Mucosa of descending colon (tissue), 3 donors: ENCODE measurements around the gene FHIT. TPM values are rescaled to one million over a fixed set of nuclear protein-coding genes. Genes with fewer than 3 reads are reported as not detected.

Experiments
- ATAC-seq: fragments of 200-7000 bp; cut with Tn5 transposase; one replicate; pipeline ENCODE4 v1.9.1; 2020; ENCODE audit warnings: mild to moderate bottlenecking, moderate library complexity
- DNase-seq, 3 donors: peaks; one replicate each; pipeline ENCODE4 v3.0.0-alpha.2; 2020
- H3K36me3 ChIP-seq: fragments of 200-600 bp; one replicate; pipeline ENCODE4 v1.8.0; 2021; ENCODE audit warnings: low read depth, mild to moderate bottlenecking
- H3K4me1 ChIP-seq: fragments of 200-600 bp; one replicate; pipeline ENCODE4 v1.8.0; 2021; ENCODE audit warnings: low read depth, mild to moderate bottlenecking
- H3K4me3 ChIP-seq: fragments of 200-600 bp; one replicate; pipeline ENCODE4 v1.8.0; 2021; ENCODE audit warnings: mild to moderate bottlenecking
- H3K9me3 ChIP-seq: fragments of 200-600 bp; one replicate; pipeline ENCODE4 v1.8.0; 2021; ENCODE audit warnings: mild to moderate bottlenecking
- intact Hi-C, 2 donors: fragments of 100-400 bp; cut with DNase I in 1 of 2; cut with micrococcal nuclease in 1 of 2; formaldehyde crosslinking; loops; one replicate each; pipeline versions ENCODE4 v1.11.0 to v1.11.1; 2022; cut with DNase I, micrococcal nuclease
- total RNA-seq, 3 donors: library from RNA; stranded (reverse); fragmentation: NEBNext Ultra II Directional in 2 of 3; extraction: Animal tissue kit (Norgen Biotek cat#: 25700) in 2 of 3; gene quantifications; one replicate each; pipeline versions ENCODE4 v1.2.1 to v1.2.4, GENCODE V29; 2021 to 2023
- TF ChIP-seq, protein P1 (sequence below): fragments of 200-600 bp; IDR thresholded peaks from one replicate; pipeline ENCODE4 v1.8.0; 2022; ENCODE audit warnings: antibody characterized with exemption, mild to moderate bottlenecking
- donor health status: DM: no; HTN: no; CAD: no; lungs with moderate emphysema.
- donor health status: DM: no; HTN: no; CAD: no.
- donor health status: DM: no; HTN: yes; CAD: no.

FHIT gene
- total RNA-seq, 3 donors from 2014 or later, result 8.9 to 20.7 (median 18.6) TPM

- Histone ChIP-seq H3K4me1 (no peaks in the 10 kb centered on the region), H3K9me3 (peaks cover 2% of the 10 kb centered on the region), H3K36me3 (no peaks in the 10 kb centered on the region), H3K4me3 (no peak overlapping the region)
- intact Hi-C loops, result no loop called here
- TF ChIP-seq, protein P1, sequence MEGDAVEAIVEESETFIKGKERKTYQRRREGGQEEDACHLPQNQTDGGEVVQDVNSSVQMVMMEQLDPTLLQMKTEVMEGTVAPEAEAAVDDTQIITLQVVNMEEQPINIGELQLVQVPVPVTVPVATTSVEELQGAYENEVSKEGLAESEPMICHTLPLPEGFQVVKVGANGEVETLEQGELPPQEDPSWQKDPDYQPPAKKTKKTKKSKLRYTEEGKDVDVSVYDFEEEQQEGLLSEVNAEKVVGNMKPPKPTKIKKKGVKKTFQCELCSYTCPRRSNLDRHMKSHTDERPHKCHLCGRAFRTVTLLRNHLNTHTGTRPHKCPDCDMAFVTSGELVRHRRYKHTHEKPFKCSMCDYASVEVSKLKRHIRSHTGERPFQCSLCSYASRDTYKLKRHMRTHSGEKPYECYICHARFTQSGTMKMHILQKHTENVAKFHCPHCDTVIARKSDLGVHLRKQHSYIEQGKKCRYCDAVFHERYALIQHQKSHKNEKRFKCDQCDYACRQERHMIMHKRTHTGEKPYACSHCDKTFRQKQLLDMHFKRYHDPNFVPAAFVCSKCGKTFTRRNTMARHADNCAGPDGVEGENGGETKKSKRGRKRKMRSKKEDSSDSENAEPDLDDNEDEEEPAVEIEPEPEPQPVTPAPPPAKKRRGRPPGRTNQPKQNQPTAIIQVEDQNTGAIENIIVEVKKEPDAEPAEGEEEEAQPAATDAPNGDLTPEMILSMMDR, result no peak
- ATAC-seq (no peak), DNase-seq (no peak)
Observed at GRCh38 chr3:60536420-60536819, 714.8 kb downstream of the FHIT start.

DNA sequence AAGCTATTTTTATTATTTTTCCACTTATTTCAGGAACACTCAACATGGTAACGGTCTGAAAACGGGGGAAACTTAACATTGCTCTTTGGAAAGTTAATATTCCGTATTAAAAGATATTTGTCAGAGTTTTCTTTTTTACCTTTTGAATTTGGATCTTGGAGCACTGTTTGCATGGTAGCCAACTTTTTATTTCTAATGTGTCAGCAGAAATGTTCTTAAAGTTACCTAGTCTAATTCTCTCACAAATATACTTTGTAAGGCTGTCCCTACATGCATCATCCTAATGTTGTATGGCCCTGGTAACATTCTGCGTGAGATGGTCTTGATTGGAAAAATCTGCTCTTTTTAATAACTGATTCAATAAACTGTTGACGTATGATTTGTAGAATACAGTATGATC, 719.5 kb downstream of the FHIT start:
- Histone ChIP-seq H3K9me3 (no peaks in the 10 kb centered on the region), H3K4me1 (no peaks in the 10 kb centered on the region), H3K4me3 (no peak overlapping the region), H3K36me3 (no peaks in the 10 kb centered on the region)
- TF ChIP-seq, protein P1, result no peak
- ATAC-seq (no peak), DNase-seq (no peak)
- intact Hi-C loops, result no loop called here

- intact Hi-C loops, result no loop called here
- TF ChIP-seq, protein P1, result no peak
- H3K4me3 ChIP-seq, result no peak overlapping the region
- no peaks in the 10 kb centered on the region for H3K4me1 ChIP-seq
- no peaks in the 10 kb centered on the region for H3K36me3 ChIP-seq
- ATAC-seq, result no peak
- no peaks in the 10 kb centered on the region for H3K9me3 ChIP-seq
- no peak for DNase-seq
Observed at GRCh38 chr3:60528651-60529050, 722.6 kb downstream of the FHIT start.

- intact Hi-C loops, result no loop called here
- H3K36me3 ChIP-seq, result no peaks in the 10 kb centered on the region
- DNase-seq (no peak), ATAC-seq (no peak)
- no peak overlapping the region for H3K4me3 ChIP-seq
- H3K4me1 ChIP-seq, result no peaks in the 10 kb centered on the region
- no peaks in the 10 kb centered on the region for H3K9me3 ChIP-seq
- TF ChIP-seq, protein P1, result no peak
Observed at GRCh38 chr3:60523536-60523935, 727.7 kb downstream of the FHIT start.

DNA sequence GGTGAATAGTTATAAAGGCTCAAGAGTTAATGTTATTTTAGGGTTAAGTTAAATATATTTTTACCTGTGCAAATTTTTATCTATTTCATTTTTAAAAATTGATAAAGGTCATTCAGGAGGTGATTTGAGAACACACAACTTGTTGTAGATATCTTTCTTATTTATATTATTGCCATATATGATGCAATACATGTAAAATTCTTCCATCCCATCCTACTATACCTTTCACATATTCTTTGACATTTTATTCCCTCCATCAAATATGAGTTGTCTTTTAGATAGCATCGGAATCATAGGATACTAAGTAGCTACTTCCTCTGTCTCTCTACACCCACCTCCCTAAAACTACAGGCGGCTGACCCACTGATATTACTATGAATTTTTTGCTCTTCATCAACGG, 734.1 kb downstream of the FHIT start:
- Histone ChIP-seq H3K4me1 (no peaks in the 10 kb centered on the region), H3K36me3 (no peaks in the 10 kb centered on the region), H3K9me3 (no peaks in the 10 kb centered on the region), H3K4me3 (no peak overlapping the region)
- ATAC-seq, result no peak
- intact Hi-C loops, result no loop called here
- TF ChIP-seq, protein P1, result no peak
- no peak for DNase-seq

- Histone ChIP-seq H3K9me3 (no peaks in the 10 kb centered on the region), H3K36me3 (no peaks in the 10 kb centered on the region), H3K4me1 (no peaks in the 10 kb centered on the region), H3K4me3 (no peak overlapping the region)
- ATAC-seq (no peak), DNase-seq (no peak)
- TF ChIP-seq, protein P1, result no peak
- intact Hi-C loops, result no loop called here
Observed at GRCh38 chr3:60514866-60515265, 736.4 kb downstream of the FHIT start.
